WI38 (cell line): ENCODE data around the gene CFAP20.

Experiments used
- H3K4me3 ChIP-seq: 2 replicates; pipeline ENCODE4 v1.5.1; 2011; ENCODE audit warnings: low read depth, mild to moderate bottlenecking, control low read depth, low read length
- TF ChIP-seq, protein P1 (sequence below): IDR thresholded peaks from 2 replicates; pipeline ENCODE4 v1.5.1; 2012; ENCODE audit warnings: low read depth, mild to moderate bottlenecking, control low read depth, low read length

CFAP20 gene

DNA sequence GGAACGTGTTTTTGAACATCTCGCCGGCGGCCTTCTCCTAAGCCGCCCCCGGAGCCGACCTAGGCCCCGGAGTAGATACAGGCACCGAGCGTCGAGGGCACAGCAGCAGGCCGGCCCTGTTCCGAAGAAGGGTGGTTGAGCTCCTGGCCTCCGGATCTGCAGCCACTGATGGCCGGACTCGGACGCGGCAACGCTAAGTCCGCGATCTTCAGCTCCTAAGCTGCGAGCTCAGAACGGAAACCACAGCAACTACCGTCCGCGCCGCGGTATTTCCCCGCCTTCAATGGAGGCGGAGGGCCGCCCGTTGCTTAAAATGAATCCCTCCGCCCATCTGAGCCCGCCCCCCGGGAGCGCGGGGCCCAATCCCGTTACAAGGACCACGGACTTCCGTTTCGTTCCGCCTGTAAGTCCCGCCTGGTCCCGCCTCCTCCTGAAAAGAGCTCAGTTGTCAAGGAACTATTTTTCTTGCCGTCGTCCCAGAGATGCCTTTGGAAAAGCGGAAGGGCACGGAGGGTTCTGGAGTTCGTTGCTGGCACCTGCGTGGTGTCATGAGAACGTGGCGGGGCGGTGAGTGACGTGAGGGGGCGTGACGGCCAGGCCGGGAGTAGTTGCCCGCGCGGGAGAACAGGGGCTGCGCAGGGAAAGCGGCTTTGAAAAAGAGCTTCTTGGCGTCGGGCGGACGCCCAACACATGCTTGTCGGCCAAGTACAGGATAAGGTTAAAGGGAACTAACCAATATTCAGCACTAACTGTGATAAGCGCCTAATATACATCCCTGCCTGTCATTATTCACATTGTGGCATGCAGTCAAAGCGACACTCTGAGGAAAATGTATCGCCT, at the start of gene CFAP20:
CFAP20 (minus strand) TSS at position 285 of the 840 bp plus-strand sequence; CDS start at position 19, 266 bp downstream.
- TF ChIP-seq, protein P1, sequence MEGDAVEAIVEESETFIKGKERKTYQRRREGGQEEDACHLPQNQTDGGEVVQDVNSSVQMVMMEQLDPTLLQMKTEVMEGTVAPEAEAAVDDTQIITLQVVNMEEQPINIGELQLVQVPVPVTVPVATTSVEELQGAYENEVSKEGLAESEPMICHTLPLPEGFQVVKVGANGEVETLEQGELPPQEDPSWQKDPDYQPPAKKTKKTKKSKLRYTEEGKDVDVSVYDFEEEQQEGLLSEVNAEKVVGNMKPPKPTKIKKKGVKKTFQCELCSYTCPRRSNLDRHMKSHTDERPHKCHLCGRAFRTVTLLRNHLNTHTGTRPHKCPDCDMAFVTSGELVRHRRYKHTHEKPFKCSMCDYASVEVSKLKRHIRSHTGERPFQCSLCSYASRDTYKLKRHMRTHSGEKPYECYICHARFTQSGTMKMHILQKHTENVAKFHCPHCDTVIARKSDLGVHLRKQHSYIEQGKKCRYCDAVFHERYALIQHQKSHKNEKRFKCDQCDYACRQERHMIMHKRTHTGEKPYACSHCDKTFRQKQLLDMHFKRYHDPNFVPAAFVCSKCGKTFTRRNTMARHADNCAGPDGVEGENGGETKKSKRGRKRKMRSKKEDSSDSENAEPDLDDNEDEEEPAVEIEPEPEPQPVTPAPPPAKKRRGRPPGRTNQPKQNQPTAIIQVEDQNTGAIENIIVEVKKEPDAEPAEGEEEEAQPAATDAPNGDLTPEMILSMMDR: no peak
- peak within 1 kb of the TSS; percentile 90 for H3K4me3 ChIP-seq

DNA sequence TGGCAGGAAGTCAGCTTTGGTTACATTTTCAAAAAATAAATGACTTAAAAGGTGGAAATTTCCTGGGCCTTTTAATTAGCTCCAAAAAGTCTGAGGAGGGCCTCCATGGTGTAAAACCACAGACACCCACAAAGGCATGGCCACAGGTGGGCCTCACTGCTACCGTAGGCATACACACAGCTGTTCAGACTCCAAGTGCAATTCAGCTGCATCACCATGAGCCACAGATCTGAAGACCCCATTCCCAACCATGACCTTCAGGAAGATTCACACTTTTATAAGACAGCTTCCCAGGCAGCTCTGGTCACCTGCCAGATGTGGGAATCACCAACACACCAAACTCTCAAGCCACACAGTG, 48.2 kb upstream of the CFAP20 start:
- TF ChIP-seq, protein P1: no peak
- H3K4me3 ChIP-seq: no peak overlapping the region

DNA sequence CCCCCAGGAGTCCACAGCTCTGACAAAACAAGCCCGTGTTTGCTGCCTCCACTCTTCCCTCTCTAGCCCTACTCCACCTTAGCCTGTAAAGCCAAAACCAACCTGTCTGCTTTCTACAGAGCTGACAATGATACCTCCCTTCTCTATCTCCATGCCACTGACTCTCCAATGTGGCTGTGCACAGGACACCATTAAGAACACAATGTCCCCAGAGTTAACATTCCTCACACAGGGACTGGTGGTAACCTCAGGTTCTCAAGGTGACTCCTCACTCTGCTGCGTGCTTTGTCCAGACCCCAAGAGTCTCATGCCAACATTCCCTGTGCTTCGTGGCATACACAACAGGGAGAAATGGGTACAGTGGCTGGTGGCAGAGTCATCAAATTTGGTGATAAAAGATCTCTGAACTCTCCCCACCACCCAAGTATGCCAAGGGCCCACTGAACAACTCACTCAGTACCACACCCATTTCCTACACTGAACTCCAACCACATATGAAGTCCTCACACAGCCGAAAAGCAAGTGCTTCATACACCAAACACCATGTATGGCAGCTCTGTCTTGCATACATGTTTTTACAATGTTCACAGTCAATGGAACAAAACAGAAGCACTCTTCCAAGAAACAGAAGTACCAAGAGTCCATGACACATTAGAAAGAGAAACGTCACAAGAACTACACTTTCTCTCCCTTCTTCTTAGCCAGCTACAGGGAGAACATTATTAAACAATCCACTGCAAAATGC, 47.6 kb upstream of the CFAP20 start:
- TF ChIP-seq, protein P1: no peak
- no peak overlapping the region for H3K4me3 ChIP-seq

DNA sequence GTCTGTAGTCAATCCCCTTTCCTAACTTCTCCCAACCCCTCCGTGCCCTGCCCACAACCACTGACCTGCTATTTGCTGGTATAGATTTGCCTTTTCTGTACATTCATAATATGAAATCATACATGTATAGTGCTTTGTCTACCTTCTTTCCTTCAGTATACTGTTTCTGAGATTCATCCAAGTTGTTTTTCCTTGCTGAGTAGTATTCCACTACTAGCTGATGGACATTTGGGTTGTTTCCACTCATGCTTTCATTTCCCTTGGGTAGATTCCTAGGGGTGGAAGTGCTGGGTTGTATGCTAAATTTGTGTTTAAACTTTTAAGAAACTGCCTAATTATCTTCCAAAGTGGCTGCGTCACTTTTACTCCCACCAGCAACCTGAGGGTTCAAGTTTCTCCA, 41.0 kb upstream of the CFAP20 start:
- H3K4me3 ChIP-seq: no peak overlapping the region
- TF ChIP-seq, protein P1: no peak

DNA sequence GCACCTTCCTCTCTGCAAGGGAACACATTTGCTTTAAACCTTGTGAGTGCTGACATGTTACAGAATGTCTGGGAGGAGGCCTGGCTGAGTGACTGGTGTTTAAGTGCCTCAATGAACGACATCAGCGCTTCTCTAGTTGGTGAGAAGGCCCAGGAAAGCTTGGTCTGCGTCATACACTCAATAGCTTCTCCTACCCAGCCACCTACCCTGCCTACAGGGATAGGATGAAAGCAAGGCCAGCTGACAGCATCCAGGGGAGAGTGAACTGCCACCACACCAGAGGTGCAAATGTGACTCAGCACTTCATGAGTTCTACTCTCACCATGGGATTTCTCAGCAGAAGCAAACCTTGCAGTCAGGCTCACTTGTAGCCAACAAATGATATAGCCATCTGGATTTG, 31.7 kb upstream of the CFAP20 start:
- H3K4me3 ChIP-seq: no peak overlapping the region
- TF ChIP-seq, protein P1: no peak

DNA sequence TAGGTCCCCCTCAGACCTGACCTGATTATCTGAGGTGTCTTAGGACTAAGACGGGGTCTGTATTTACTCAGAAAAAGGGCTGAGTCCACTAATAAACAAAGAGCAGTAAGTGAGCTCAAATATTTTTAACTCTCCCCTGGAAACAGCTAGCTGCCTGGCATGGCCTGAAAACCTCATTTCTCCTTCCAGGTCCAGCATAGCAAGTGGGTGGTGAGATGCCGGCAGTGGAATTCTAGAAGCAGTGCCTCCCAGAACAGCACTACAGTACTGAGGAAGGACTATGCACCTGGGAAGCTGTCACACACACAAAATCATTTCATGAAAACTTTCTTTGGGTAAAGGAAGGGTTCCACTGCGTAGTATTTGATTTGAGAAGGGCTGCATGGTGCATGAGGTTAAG, 29.5 kb upstream of the CFAP20 start:
- TF ChIP-seq, protein P1: no peak
- no peak overlapping the region for H3K4me3 ChIP-seq
